Osteoblast (primary cell): ENCODE measurements around the gene RNASE7. TPM values are rescaled to one million over a fixed set of nuclear protein-coding genes. Genes with fewer than 3 reads are reported as not detected.

Experiments used
- DNase-seq: peaks from one replicate; pipeline ENCODE4 v3.0.0; 2011; ENCODE audit warnings: low spot score, mixed read lengths; ENCODE audit not compliant: insufficient read length; ENCODE audit errors: missing footprints
- H2AFZ ChIP-seq: 2 replicates; pipeline ENCODE4 v1.6.0; 2011; ENCODE audit warnings: mild to moderate bottlenecking, low read length
- H3K27ac ChIP-seq: 2 replicates; pipeline ENCODE4 v1.5.1; 2011; ENCODE audit warnings: mild to moderate bottlenecking, low read depth, low read length, moderate library complexity
- H3K27me3 ChIP-seq: 2 replicates; pipeline ENCODE4 v1.6.0; 2012; ENCODE audit warnings: mild to moderate bottlenecking, control low read depth, inconsistent platforms, low read length, moderate library complexity; ENCODE audit not compliant: insufficient read depth
- H3K36me3 ChIP-seq: 2 replicates; pipeline ENCODE4 v1.5.1; 2011; ENCODE audit warnings: mild to moderate bottlenecking, low read length, control low read depth, moderate library complexity; ENCODE audit not compliant: insufficient read depth
- H3K4me1 ChIP-seq: 2 replicates; pipeline ENCODE4 v1.5.1; 2011; ENCODE audit warnings: mild to moderate bottlenecking, low read length, control low read depth, moderate library complexity; ENCODE audit not compliant: insufficient read depth
- H3K4me2 ChIP-seq: 2 replicates; pipeline ENCODE4 v1.6.0; 2011; ENCODE audit warnings: mild to moderate bottlenecking, low read length; ENCODE audit not compliant: insufficient read depth
- H3K4me3 ChIP-seq: fragments of 200-600 bp; sonication (generic); 3 replicates; pipeline ENCODE4 v1.5.1; 2012; ENCODE audit warnings: mild to moderate bottlenecking, low read length, inconsistent platforms; ENCODE audit not compliant: insufficient read depth
- H3K79me2 ChIP-seq: 2 replicates; pipeline ENCODE4 v1.6.0; 2012; ENCODE audit warnings: mild to moderate bottlenecking, low read length, control low read depth, inconsistent platforms; ENCODE audit not compliant: insufficient read depth
- H3K9me3 ChIP-seq: 2 replicates; pipeline ENCODE4 v1.5.1; 2011; ENCODE audit warnings: low read depth, low read length, control low read depth
- H4K20me1 ChIP-seq: 2 replicates; pipeline ENCODE4 v1.6.0; 2012; ENCODE audit warnings: mild to moderate bottlenecking, low read length, control low read depth; ENCODE audit not compliant: insufficient read depth
- CTCF ChIP-seq: IDR thresholded peaks from 2 replicates; pipeline ENCODE4 v1.5.1; 2011; ENCODE audit warnings: mild to moderate bottlenecking, low read depth, low read length, moderate library complexity; ENCODE audit errors: extremely low read depth
- total RNA-seq: library from RNA; depleted of rRNA; stranded (reverse); fragments of >200 nt; gene quantifications from 2 replicates; pipeline ENCODE4 v1.2.3, GENCODE V29; 2012

The RNASE7 gene
- total RNA-seq, 1 donor: not detected

DNA sequence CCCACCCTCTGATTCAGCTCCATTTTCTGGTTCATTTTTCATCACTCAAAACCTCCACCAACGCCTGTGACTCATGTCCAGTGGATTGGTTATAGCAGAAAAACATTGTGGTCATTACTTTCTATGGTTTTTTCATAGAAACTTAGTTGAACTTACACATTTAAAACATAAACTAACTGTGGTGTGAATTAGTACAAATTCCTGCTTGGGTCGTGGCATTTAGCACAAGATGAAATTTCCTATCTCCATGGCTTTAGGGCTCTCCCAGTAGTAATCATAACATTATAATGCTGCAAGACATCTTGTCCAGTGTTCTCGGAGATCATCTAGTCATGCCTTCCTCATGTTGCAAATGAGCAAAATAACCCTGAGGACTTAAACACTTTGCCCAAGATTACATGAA, 7.1 kb downstream of the RNASE7 start:
- peaks cover 7% of the 10 kb centered on the region for H3K27me3 ChIP-seq
- peak; percentile 36 for DNase-seq
- no peak overlapping the region for H3K27ac ChIP-seq
- no peaks in the 10 kb centered on the region for H3K79me2 ChIP-seq
- no peaks in the 10 kb centered on the region for H3K9me3 ChIP-seq
- no peaks in the 10 kb centered on the region for H4K20me1 ChIP-seq
- no peaks in the 10 kb centered on the region for H3K36me3 ChIP-seq
- H3K4me1 ChIP-seq: peaks cover 17% of the 10 kb centered on the region
- TF ChIP-seq CTCF: no peak
- peak overlapping the region; percentile 67 for H2AFZ ChIP-seq
- peak overlapping the region; percentile 76 for H3K4me2 ChIP-seq
- peak overlapping the region; percentile 52 for H3K4me3 ChIP-seq

GRCh38 chr14:21050597-21050996, 8.4 kb downstream of the RNASE7 start:
- Histone ChIP-seq H3K4me1 (peaks cover 17% of the 10 kb centered on the region), H3K9me3 (no peaks in the 10 kb centered on the region), H3K79me2 (no peaks in the 10 kb centered on the region)

DNA sequence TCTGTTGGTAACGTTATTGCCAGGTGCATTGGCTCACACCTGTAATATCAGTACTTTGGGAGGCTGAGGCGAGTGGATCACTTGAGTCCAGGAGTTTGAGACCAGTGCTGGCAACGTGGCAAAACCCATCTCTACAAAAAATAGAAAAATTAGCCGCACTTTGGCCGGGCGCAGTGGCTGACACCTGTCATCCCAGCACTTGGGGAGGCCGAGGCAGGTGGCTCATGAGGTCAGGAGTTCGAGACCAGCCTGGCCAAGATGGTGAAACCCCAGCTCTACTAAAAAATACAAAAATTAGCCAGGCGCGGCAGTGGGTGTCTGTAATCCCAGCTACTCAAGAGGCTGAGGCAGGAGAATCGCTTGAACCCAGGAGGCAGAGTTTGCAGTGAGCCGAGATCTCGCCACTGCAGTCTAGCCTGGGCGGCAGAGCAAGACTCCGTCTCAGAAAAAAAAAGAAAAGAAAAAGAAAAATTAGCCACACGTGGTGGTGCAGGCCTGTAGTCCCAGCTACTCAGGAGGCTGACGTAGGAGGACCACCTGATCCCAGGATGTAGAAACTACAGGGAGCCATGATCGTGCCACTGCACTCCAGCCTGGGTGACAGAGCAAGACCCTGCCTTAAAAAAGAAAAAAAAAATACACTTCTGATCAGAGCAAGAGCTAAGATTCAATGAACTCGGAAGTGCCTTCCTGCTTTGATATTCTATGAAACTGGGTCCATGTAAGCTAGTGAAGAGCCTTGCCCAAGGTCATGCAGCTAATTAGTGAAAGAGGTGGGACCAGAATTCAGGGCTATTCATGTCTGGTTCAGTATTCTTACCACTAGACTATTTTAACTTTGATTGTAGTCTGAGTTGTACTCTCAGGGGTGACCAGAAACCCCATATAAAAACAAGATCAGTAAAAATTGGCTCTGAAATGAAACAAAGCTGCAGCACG, 11.3 kb downstream of the RNASE7 start:
- H2AFZ ChIP-seq: no peak overlapping the region
- no peak for TF ChIP-seq CTCF
- DNase-seq: no peak
- H3K27me3 ChIP-seq: no peaks in the 10 kb centered on the region
- H3K4me1 ChIP-seq: peaks cover 21% of the 10 kb centered on the region
- no peaks in the 10 kb centered on the region for H3K79me2 ChIP-seq
- no peaks in the 10 kb centered on the region for H3K9me3 ChIP-seq
- H3K36me3 ChIP-seq: no peaks in the 10 kb centered on the region
- H4K20me1 ChIP-seq: no peaks in the 10 kb centered on the region
- no peak overlapping the region for H3K27ac ChIP-seq
- no peak overlapping the region for H3K4me3 ChIP-seq
- no peak overlapping the region for H3K4me2 ChIP-seq

More at GRCh38 chr14:21050597-21050996, 8.4 kb downstream of the RNASE7 start:
- Histone ChIP-seq H3K36me3 (no peaks in the 10 kb centered on the region), H3K4me3 (no peak overlapping the region), H3K4me2 (no peak overlapping the region), H3K27ac (no peak overlapping the region), H3K27me3 (no peaks in the 10 kb centered on the region), H2AFZ (no peak overlapping the region), H4K20me1 (no peaks in the 10 kb centered on the region)
- no peak for DNase-seq
- no peak for TF ChIP-seq CTCF

- no peak overlapping the region for H2AFZ ChIP-seq
- no peak for TF ChIP-seq CTCF
- no peak for DNase-seq
Observed at GRCh38 chr14:21054123-21054767, 12.1 kb downstream of the RNASE7 start.

More at GRCh38 chr14:21054123-21054767, 12.1 kb downstream of the RNASE7 start:
- no peak overlapping the region for H3K4me2 ChIP-seq
- no peaks in the 10 kb centered on the region for H4K20me1 ChIP-seq
- peaks cover 17% of the 10 kb centered on the region for H3K4me1 ChIP-seq
- H3K9me3 ChIP-seq: no peaks in the 10 kb centered on the region
- no peaks in the 10 kb centered on the region for H3K79me2 ChIP-seq
- no peak overlapping the region for H3K4me3 ChIP-seq
- no peak overlapping the region for H3K27ac ChIP-seq
- no peaks in the 10 kb centered on the region for H3K36me3 ChIP-seq
- H3K27me3 ChIP-seq: no peaks in the 10 kb centered on the region
